IMR-90 (cell line): ENCODE data around the gene UQCRQ. TPM values are rescaled to one million over a fixed set of nuclear protein-coding genes. Genes with fewer than 3 reads are reported as not detected.

Experiments used
- ATAC-seq: fragments of 200-7000 bp; cut with Tn5 transposase; 2 replicates; pipeline ENCODE4 v1.9.1; 2020; ENCODE audit warnings: low read depth, mild to moderate bottlenecking, moderate library complexity
- BruUV-seq: library from RNA; stranded (reverse); fragments of 400-500 nt; replicated peaks from 2 replicates; lab custom pipeline; 2021; lab: Mats Ljungman, UMichigan
- CTCF ChIA-PET: fragments of 300-600 bp; formaldehyde crosslinking; extraction: SDS; loops from one replicate; lab custom pipeline; 2021; ENCODE audit warnings: antibody characterized with exemption; lab: Yijun Ruan, JAX
- POLR2A ChIA-PET: fragments of 300-600 bp; sonication (Branson Sonifier 250); formaldehyde crosslinking; loops from one replicate; lab custom pipeline; 2022; ENCODE audit warnings: antibody characterized with exemption; ENCODE audit not compliant: unreplicated experiment; lab: Charles Lee
- DNase-seq: peaks from one replicate; pipeline ENCODE4 v3.0.0; 2013
- H2AFZ ChIP-seq: replicated peaks from 2 replicates; pipeline ENCODE3; 2013; ENCODE audit warnings: low read length, mild to moderate bottlenecking; ENCODE audit not compliant: poor library complexity
- H2AK5ac ChIP-seq: 2 replicates; pipeline ENCODE4 v1.6.1; 2013; ENCODE audit warnings: low read depth, low read length, inconsistent platforms
- H2AK9ac ChIP-seq: replicated peaks from 2 replicates; pipeline ENCODE3; 2013; ENCODE audit warnings: mild to moderate bottlenecking, low read depth, low read length, moderate library complexity; ENCODE audit not compliant: poor library complexity
- H2BK120ac ChIP-seq: 2 replicates; pipeline ENCODE4 v1.6.1; 2013; ENCODE audit warnings: low read depth, low read length, inconsistent platforms
- H2BK15ac ChIP-seq: 3 replicates; pipeline ENCODE4 v1.6.1; 2013; ENCODE audit warnings: low read depth, low read length, inconsistent platforms
- H2BK20ac ChIP-seq: 2 replicates; pipeline ENCODE4 v1.6.1; 2013; ENCODE audit warnings: low read depth, mild to moderate bottlenecking, inconsistent platforms, low read length, moderate library complexity
- H2BK5ac ChIP-seq: 2 replicates; pipeline ENCODE4 v1.6.1; 2013; ENCODE audit warnings: mild to moderate bottlenecking, low read depth, low read length, inconsistent platforms; ENCODE audit not compliant: poor library complexity, severe bottlenecking
- H3K14ac ChIP-seq: replicated peaks from 2 replicates; pipeline ENCODE4 v1.6.1; 2013; ENCODE audit warnings: low read depth, low read length, inconsistent platforms
- H3K18ac ChIP-seq: 2 replicates; pipeline ENCODE4 v1.6.1; 2013; ENCODE audit warnings: low read depth, low read length, control low read depth
- H3K23ac ChIP-seq: 2 replicates; pipeline ENCODE4 v1.6.1; 2013; ENCODE audit warnings: low read depth, low read length, inconsistent platforms
- H3K27ac ChIP-seq: 2 replicates; pipeline ENCODE4 v1.5.1; 2013; ENCODE audit warnings: mild to moderate bottlenecking, control low read depth, low read length; ENCODE audit not compliant: insufficient read depth
- H3K27me3 ChIP-seq: 2 replicates; pipeline ENCODE4 v1.6.1; 2013; ENCODE audit warnings: low read length; ENCODE audit not compliant: control insufficient read depth, insufficient read depth
- H3K36me3 ChIP-seq: 2 replicates; pipeline ENCODE4 v1.6.1; 2013; ENCODE audit warnings: low read length, mixed read lengths; ENCODE audit not compliant: control insufficient read depth, insufficient read depth
- H3K4ac ChIP-seq: 2 replicates; pipeline ENCODE4 v1.6.1; 2013; ENCODE audit warnings: low read depth, low read length, inconsistent platforms
- H3K4me1 ChIP-seq: 2 replicates; pipeline ENCODE4 v1.6.1; 2013; ENCODE audit warnings: low read length, mixed read lengths; ENCODE audit not compliant: control insufficient read depth, insufficient read depth
- H3K4me2 ChIP-seq: 2 replicates; pipeline ENCODE4 v1.6.1; 2013; ENCODE audit warnings: low read depth, mild to moderate bottlenecking, control low read depth, low read length, moderate library complexity
- H3K4me3 ChIP-seq: 2 replicates; pipeline ENCODE4 v1.5.1; 2013; ENCODE audit warnings: low read depth, mild to moderate bottlenecking, control low read depth, low read length, moderate library complexity; ENCODE audit not compliant: insufficient read depth
- H3K56ac ChIP-seq: 2 replicates; pipeline ENCODE4 v1.6.1; 2013; ENCODE audit warnings: low read length, inconsistent platforms; ENCODE audit not compliant: insufficient read depth; ENCODE audit errors: extremely low read depth
- H3K79me1 ChIP-seq, 2 experiments: 2 replicates each; pipeline ENCODE4 v1.6.1; 2013; ENCODE audit warnings: low read length in 2 of 2, inconsistent platforms in 1 of 2, low read depth in 1 of 2
- H3K9ac ChIP-seq: 2 replicates; pipeline ENCODE4 v1.6.1; 2013; ENCODE audit warnings: low read depth, low read length, control low read depth
- H3K9me1 ChIP-seq: 2 replicates; pipeline ENCODE4 v1.6.1; 2013; ENCODE audit warnings: low read length, inconsistent platforms; ENCODE audit not compliant: insufficient read depth
- H3K9me3 ChIP-seq: 2 replicates; pipeline ENCODE4 v1.6.1; 2013; ENCODE audit warnings: low read length; ENCODE audit not compliant: control insufficient read depth, insufficient read depth
- H4K20me1 ChIP-seq: 2 replicates; pipeline ENCODE4 v1.6.1; 2013; ENCODE audit warnings: low read length, inconsistent platforms; ENCODE audit not compliant: insufficient read depth
- H4K5ac ChIP-seq: 2 replicates; pipeline ENCODE4 v1.6.1; 2013; ENCODE audit warnings: mild to moderate bottlenecking, low read depth, low read length, control low read depth
- H4K8ac ChIP-seq, 2 experiments: 2 replicates each; pipeline ENCODE4 v1.6.1; 2013; ENCODE audit warnings: low read depth in 2 of 2, low read length in 2 of 2, control low read depth in 1 of 2, inconsistent platforms in 1 of 2
- H4K91ac ChIP-seq: 2 replicates; pipeline ENCODE4 v1.6.1; 2013; ENCODE audit warnings: low read depth, low read length, inconsistent platforms; ENCODE audit not compliant: insufficient read depth
- BHLHE40 ChIP-seq: fragments of 150-350 bp; IDR thresholded peaks from 2 replicates; pipeline ENCODE4 v1.6.1; 2016; ENCODE audit warnings: mild to moderate bottlenecking, low read depth, low read length
- CEBPB ChIP-seq: IDR thresholded peaks from 2 replicates; pipeline ENCODE4 v1.6.1; 2012; ENCODE audit warnings: low read depth, low read length, improper control_type of control experiment
- CTCF ChIP-seq: conservative IDR thresholded peaks from 2 replicates; pipeline ENCODE4 v1.5.1; 2012; ENCODE audit warnings: mild to moderate bottlenecking, low read depth, low read length, improper control_type of control experiment
- FOS ChIP-seq: fragments of 150-350 bp; IDR thresholded peaks from 2 replicates; pipeline ENCODE4 v1.6.1; 2016; ENCODE audit warnings: low read depth, low read length
- MAFK ChIP-seq: IDR thresholded peaks from 2 replicates; pipeline ENCODE4 v1.6.1; 2012; ENCODE audit warnings: low read depth, low read length, improper control_type of control experiment
- MAZ ChIP-seq: IDR thresholded peaks from 2 replicates; pipeline ENCODE4 v1.6.1; 2012; ENCODE audit warnings: low read depth, mild to moderate bottlenecking, low read length, improper control_type of control experiment, moderate library complexity, borderline replicate concordance
- MXI1 ChIP-seq: IDR thresholded peaks from 2 replicates; pipeline ENCODE4 v1.6.1; 2012; ENCODE audit warnings: low read depth, mild to moderate bottlenecking, low read length, moderate library complexity, borderline replicate concordance
- NFE2L2 ChIP-seq: fragments of 150-350 bp; IDR thresholded peaks from 2 replicates; pipeline ENCODE4 v1.6.1; 2016; ENCODE audit warnings: low read depth, mild to moderate bottlenecking, low read length
- POLR2A ChIP-seq: IDR thresholded peaks from 2 replicates; pipeline ENCODE4 v1.6.1; 2012; ENCODE audit warnings: mild to moderate bottlenecking, low read depth, low read length
- RAD21 ChIP-seq: IDR thresholded peaks from 2 replicates; pipeline ENCODE4 v1.6.1; 2012; ENCODE audit warnings: low read length, improper control_type of control experiment
- RCOR1 ChIP-seq: IDR thresholded peaks from 2 replicates; pipeline ENCODE4 v1.6.1; 2012; ENCODE audit warnings: mild to moderate bottlenecking, low read length, improper control_type of control experiment; ENCODE audit not compliant: insufficient replicate concordance
- RFX5 ChIP-seq: IDR thresholded peaks from 2 replicates; pipeline ENCODE4 v1.8.0; 2012; ENCODE audit warnings: low read depth, mild to moderate bottlenecking, low read length, moderate library complexity
- SMC3 ChIP-seq: fragments of 150-350 bp; IDR thresholded peaks from 2 replicates; pipeline ENCODE4 v1.6.1; 2016; ENCODE audit warnings: low read depth, mild to moderate bottlenecking, antibody characterized with exemption, low read length, moderate library complexity
- USF2 ChIP-seq: fragments of 150-350 bp; IDR thresholded peaks from 2 replicates; pipeline ENCODE4 v1.6.1; 2017; ENCODE audit warnings: mild to moderate bottlenecking, antibody characterized with exemption, low read length, low read depth
- WGBS, 2 experiments: methylation state at CpG; one replicate each; pipeline versions ENCODE4 v1.1.5 to v1.1.7; 2013; ENCODE audit warnings: missing lambda C conversion rate in 2 of 2; ENCODE audit not compliant: insufficient read length in 1 of 2; ENCODE audit errors: extremely low coverage in 2 of 2; 5-methylcytosine and 5-hydroxymethylcytosine counted together
- dilution Hi-C: fragments of 300-500 bp; cut with HindIII; formaldehyde crosslinking; loops from one replicate; pipeline ENCODE4 v1.14.3; 2018; ENCODE audit warnings: low sequenced_read_pairs; ENCODE audit not compliant: unreplicated experiment
- in situ Hi-C: fragments of 300-500 bp; cut with MboI; formaldehyde crosslinking; loops from 3 replicates; pipeline ENCODE4 v1.14.3; 2019; ENCODE audit warnings: low sequenced_read_pairs, inconsistent platforms, mixed read lengths
- intact Hi-C: fragments of 100-400 bp; cut with micrococcal nuclease; formaldehyde crosslinking; loops from 2 replicates; pipeline ENCODE4 v1.10.0; 2022
- polyA plus RNA-seq, 3 experiments: library from polyadenylated mRNA; depleted of rRNA; stranded (reverse); fragments of >200 nt; gene quantifications; 2 replicates each; pipeline ENCODE4 v1.2.3, GENCODE V29; 2012; ENCODE audit warnings: low replicate concordance in 1 of 3
- total RNA-seq: library from RNA; depleted of rRNA; stranded (reverse); fragments of >200 nt; gene quantifications from 2 replicates; pipeline ENCODE4 v1.2.3, GENCODE V29; 2012

The UQCRQ gene
- total and polyA plus RNA-seq, 2 of the 4 experiments (the other 2 are of a cell fraction): 73.7 to 292 TPM

DNA sequence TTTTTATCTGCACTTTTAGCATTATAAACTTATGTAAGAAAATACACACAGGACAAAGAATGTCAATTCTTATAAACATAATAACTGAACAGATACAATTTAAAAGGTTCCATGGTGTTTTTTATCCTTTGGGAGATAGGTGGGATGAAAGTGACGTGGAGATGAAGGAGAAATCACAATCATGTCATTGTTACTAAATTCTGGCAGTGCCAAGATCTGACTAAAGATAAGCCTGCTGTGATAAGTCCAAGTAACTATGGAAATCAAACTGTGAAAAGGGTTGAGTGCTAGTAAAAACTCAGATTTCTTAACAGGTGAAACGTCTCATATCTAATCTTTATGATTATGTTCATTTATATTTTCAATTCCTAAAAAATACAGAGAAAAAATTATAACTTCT is 18.1 kb downstream of the UQCRQ start:
- Histone ChIP-seq H3K36me3 (peaks cover 48% of the 10 kb centered on the region), H4K5ac (no peak overlapping the region), H2BK20ac (no peak overlapping the region), H3K23ac (no peak overlapping the region), H4K8ac (no peak overlapping the region), H3K4me1 (no peaks in the 10 kb centered on the region), H2BK5ac (no peak overlapping the region), H3K27ac (no peak overlapping the region), H3K4ac (no peak overlapping the region), H3K4me3 (no peak overlapping the region), H2BK120ac (no peak overlapping the region), H3K27me3 (no peaks in the 10 kb centered on the region), H2AK9ac (no peak overlapping the region), H3K9ac (no peak overlapping the region), H4K20me1 (no peaks in the 10 kb centered on the region), H2AK5ac (no peak overlapping the region), H4K91ac (no peak overlapping the region), H3K14ac (no peak overlapping the region), H3K18ac (no peak overlapping the region), H3K9me3 (no peaks in the 10 kb centered on the region), H2AFZ (no peak overlapping the region), H2BK15ac (no peak overlapping the region), H3K4me2 (no peak overlapping the region), H3K79me1 (peaks cover 4 to 18% of the 10 kb centered on the region in 2 experiments), H3K56ac (no peak overlapping the region), H3K9me1 (no peaks in the 10 kb centered on the region; the same call in 1 of the 2 replicates)
- intact Hi-C loops (no loop called here), dilution Hi-C loops (no loop called here), in situ Hi-C loops (loop anchor here (5.0 kb wide), 1 partner anchor 497 kb away; no protein-coding TSS in a partner anchor)
- BruUV-seq: no TSS peak
- WGBS, 2 experiments: 80% methylated on average over 1 of the region's 2 CpGs; no CpG with 5 or more reads in 1 of the 2 experiments
- no peak for DNase-seq
- ATAC-seq: no peak
- no peak for TF ChIP-seq MAZ
- TF ChIP-seq USF2: no peak
- TF ChIP-seq MXI1: no peak
- no peak for TF ChIP-seq SMC3
- TF ChIP-seq RFX5: no peak
- no peak for TF ChIP-seq RCOR1
- TF ChIP-seq MAFK: no peak
- TF ChIP-seq CTCF: no peak
- no peak for TF ChIP-seq BHLHE40
- no peak for TF ChIP-seq RAD21
- TF ChIP-seq CEBPB: no peak
- no peak for TF ChIP-seq NFE2L2
- TF ChIP-seq POLR2A: no peak
- no peak for TF ChIP-seq FOS
- ChIA-PET CTCF (no interaction called here), POLR2A (interaction anchor here (0.6 kb wide), 1 partner anchor 67 kb away, joined by 3 read pairs; no protein-coding TSS in a partner anchor)
